Hematopoietic multipotent progenitor cell treated with erythropoietin and hydrocortisone succinate and interleukin-3 and kit ligand, for 4 days (in vitro differentiated cells): ENCODE measurements around the gene KIF5A.
A peak's percentile ranks its signal among the peaks of the same experiment; 100 is the strongest.
"Not testable (repeated sequence)": the region's sequence is repeated elsewhere in the genome, so short reads cannot be mapped to it uniquely, and the experiment has no call there.

Experiments used
- DNase-seq: peaks from one replicate; pipeline ENCODE4 v3.0.0-alpha.2; 2015

Gene KIF5A

GRCh38 chr12:57558864-57559263 is 9.0 kb downstream of the KIF5A start:
- DNase-seq, result no peak

DNA sequence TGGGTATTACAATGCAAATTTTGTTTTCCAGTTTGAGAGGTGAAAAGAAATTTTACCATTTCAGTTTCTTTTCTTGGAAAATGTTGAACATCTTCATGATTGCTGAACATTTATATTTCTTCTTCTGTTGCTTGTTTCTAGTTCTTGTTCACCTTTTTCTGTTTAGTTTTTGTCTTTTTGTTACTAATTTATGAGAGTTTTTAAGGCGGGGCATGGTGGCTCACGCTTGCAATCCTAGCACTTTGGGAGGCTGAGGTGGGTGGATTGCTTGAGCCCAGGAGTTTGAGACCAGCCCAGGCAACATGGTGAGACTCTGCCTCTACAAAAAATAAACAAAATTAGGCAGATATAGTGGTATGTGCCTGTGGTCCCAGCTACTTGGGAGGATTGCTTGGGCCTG is 10.7 kb downstream of the KIF5A start:
- no peak for DNase-seq

DNA sequence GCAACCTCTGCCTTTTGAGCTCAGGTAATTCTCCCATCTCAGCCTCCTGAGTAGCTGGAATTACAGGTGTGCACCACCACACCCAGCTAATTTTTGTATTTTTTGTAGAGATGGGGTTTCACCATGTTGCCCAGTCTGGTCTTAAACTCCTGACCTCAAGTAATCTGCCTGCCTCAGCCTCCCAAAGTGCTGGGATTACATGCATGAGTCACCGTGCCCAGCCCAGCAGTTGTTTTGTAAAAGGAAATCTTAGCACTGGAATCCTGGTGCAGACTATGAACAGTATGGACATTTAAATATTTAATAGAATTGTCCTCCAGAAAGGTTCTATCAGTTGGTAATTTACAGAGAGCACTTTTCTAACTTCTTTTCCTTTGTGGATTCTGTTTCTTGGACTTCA is 11.3 kb downstream of the KIF5A start:
- not testable (repeated sequence) for DNase-seq

- DNase-seq, result peak; percentile 35
These were observed 13.5 kb downstream of the KIF5A start for GRCh38 chr12:57563358-57563757.

GRCh38 chr12:57564178-57564740 is 14.4 kb downstream of the KIF5A start:
- DNase-seq, result no peak

GRCh38 chr12:57568838-57569237 is 19.0 kb downstream of the KIF5A start:
- no peak for DNase-seq

DNA sequence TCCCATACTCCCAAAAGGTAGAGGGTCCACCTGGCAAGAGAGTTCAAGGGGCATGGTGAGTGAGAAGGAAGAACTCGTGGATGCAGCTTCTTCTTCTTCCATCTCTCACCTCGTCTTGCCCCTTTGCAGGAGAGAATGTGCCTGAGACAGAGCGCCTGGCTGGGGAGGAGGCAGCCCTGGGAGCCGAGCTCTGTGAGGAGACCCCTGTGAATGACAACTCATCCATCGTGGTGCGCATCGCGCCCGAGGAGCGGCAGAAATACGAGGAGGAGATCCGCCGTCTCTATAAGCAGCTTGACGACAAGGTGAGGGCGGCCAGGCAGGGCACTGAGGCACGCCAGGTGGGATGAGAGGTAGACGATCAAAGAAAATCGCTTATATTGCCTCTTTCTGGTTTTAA is 20.0 kb downstream of the KIF5A start:
- no peak for DNase-seq

GRCh38 chr12:57570438-57570837 is 20.6 kb downstream of the KIF5A start:
- DNase-seq, result not testable (repeated sequence)

GRCh38 chr12:57571926-57572762 is 22.3 kb downstream of the KIF5A start:
- no peak for DNase-seq

DNA sequence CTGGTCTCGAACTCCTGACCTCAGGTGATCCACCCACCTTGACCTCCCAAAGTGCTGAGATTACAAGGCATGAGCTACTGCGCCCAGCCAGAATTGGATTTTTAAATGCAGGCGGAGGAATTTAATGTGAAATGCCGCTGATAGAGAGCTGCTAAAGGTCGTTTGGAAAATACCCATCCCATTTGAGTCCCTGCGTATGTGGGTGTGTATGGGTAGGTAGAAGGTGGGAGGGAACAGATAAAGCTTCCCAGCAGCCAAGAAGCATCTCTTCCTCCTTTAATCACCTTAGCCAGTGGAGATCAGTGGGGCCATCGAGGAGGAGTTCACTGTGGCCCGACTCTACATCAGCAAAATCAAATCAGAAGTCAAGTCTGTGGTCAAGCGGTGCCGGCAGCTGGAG is 25.0 kb downstream of the KIF5A start:
- DNase-seq, result no peak

DNA sequence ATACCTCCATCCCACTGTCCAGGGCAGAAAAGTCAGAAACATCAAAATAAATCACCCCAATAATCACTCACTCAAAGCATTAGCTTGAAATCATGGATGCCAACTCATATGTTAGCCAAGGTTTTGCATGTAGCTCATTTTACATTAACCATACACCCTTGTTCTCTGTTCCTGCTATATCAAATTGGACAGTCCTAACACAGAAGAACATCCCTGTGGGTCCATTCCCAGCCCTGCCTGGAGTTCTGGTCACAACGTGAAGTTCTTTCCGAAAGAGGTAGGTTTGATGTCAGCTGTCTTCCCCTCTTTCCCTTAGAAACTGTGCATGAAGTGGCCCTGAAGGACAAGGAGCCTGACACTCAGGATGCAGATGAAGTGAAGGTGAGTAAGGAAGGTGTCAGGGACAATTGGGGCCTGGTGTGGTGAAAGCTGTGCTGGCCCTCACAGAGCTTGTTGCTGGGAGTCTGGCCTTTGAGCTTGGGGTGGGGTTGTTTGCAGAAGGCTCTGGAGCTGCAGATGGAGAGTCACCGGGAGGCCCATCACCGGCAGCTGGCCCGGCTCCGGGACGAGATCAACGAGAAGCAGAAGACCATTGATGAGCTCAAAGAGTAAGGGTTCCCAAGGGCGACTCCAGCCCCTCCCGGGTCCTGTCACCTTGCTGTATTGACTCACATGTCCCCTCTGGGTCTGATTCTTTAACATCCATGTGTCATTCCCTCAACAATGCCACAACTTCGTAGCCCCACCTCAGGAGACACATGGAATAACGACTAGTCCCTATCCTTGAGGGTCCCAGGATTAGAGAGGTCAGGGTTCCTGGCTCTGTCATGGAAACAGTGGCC is 26.1 kb downstream of the KIF5A start:
- no peak for DNase-seq

DNA sequence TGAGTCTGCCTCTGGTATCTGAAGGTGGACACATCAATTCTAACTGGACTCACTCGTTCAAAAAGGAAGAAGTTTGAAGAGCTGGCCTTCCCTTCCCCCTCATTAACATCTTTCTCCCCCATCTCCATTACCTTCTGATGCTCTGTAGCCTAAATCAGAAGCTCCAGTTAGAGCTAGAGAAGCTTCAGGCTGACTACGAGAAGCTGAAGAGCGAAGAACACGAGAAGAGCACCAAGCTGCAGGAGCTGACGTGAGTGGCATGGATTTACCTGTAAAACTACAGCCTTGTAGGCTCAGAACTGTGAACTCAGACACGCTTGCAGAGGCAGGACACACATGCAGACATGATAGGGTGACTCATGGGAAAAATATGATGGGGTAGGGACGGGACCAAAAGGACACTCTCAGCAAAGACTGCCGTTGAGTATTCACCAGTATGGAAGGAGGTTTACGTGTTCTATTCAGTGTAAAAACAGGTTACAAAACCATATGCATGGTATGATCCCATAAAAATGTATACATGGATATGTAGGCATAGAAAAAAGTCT is 26.8 kb downstream of the KIF5A start:
- DNase-seq, result no peak

DNA sequence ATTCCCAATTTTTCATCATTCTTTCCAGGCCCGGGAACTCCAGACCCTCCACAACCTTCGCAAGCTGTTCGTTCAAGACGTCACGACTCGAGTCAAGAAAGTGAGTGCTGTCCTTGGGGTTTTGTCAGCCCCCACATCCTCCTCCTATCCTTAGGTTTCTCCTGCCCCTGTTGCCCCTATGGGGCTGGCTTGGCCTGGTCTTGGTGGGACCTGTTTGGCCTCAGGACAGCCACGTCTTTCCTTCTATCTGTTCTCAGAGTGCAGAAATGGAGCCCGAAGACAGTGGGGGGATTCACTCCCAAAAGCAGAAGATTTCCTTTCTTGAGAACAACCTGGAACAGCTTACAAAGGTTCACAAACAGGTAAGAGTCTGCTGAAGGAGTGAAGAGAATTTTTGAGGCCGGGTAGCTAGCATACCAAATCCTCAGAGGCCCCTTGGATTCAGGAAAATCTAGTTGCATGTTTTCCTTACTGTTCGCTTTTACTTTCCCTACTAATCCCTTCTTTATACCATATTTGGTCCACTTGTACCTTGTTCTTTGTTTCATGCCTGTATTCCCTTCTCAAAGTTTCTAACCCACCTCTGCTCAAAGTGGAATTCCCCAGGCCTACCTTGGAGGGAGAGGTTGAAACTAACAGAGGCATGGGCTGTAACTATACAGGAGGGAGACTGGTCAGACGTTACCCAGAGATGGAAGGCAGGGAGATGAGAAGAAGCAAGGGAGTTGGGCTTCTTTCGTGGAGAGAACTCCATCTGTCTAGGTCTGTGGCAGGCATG is 28.3 kb downstream of the KIF5A start:
- DNase-seq, result no peak

DNA sequence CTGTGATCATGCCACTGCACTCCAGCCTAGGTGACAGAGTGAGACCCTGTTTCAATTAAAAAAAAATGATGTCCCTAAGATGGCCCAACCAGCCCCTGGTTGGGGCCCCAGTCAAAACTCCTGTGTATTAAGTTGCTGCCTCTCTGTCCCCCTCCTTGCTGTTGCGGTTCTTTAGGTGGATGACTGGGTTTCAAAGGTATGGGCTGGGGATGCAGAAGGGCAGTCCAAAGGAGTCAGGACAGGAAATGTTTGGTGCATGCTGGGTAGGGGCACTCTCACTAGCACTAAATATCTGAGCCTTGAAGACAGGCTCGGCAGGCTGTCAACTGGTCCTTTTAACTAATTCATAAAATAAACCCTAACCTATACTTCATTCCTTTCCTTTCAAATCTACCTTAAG is 29.2 kb downstream of the KIF5A start:
- no peak for DNase-seq

DNA sequence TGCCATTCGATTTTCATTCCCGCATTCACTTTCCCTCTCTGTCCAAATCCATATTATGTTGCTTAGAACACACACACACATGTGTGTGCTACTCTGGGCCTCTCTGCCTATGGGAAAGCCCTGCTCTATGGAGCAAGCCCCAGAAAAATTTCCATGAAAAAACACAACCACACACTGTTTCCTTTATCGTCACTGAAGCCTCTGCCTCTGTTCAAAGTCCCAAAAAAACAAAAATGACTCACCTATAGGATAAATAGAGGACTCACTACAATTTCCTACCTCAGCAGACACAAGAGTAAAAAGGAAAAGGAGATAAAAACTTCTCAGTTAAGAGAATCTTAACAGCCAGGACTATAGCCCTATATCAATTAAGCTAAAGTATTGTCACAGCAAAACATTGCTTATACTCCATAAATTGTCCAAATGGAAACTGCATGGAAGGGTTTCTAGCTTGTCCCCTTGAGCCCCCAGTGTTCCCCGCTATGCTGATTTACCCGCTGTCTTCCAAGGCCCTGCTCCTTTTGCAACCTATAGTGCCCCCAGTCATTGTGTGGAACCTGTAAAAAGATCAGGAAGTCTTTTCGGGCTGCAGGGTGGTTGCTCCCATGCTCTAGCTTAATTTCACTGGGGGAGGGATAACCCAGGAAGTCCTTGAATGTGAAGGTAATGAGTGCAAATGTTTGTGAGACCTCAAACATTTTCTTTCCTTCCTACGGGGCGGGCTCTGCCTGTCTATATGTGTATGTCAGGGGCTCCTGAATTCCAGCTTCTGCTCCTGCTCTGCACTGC is 30.0 kb downstream of the KIF5A start:
- no peak for DNase-seq

GRCh38 chr12:57580466-57580795 is 30.6 kb downstream of the KIF5A start:
- DNase-seq, result no peak

- DNase-seq, result no peak
These were observed 32.0 kb downstream of the KIF5A start for GRCh38 chr12:57581802-57582201.

DNA sequence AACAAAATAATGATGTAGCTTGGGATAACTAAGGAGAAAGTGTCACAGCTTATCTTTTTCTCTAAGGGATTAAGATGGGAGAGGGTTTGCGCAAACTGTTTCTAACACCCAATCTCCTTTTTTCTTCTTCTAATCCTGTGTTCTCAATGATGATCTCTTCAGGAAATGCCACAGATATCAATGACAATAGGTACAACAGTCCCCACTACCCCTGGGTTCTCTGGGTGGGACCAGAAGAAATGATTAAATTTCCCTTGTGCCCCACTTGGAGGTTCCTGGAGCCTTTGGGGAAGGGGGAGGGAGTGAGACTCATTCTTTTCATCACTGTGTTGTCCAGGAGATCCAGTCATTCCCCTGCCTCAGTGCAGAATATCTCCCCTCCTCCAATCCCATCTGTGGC is 32.6 kb downstream of the KIF5A start:
- DNase-seq, result no peak

DNA sequence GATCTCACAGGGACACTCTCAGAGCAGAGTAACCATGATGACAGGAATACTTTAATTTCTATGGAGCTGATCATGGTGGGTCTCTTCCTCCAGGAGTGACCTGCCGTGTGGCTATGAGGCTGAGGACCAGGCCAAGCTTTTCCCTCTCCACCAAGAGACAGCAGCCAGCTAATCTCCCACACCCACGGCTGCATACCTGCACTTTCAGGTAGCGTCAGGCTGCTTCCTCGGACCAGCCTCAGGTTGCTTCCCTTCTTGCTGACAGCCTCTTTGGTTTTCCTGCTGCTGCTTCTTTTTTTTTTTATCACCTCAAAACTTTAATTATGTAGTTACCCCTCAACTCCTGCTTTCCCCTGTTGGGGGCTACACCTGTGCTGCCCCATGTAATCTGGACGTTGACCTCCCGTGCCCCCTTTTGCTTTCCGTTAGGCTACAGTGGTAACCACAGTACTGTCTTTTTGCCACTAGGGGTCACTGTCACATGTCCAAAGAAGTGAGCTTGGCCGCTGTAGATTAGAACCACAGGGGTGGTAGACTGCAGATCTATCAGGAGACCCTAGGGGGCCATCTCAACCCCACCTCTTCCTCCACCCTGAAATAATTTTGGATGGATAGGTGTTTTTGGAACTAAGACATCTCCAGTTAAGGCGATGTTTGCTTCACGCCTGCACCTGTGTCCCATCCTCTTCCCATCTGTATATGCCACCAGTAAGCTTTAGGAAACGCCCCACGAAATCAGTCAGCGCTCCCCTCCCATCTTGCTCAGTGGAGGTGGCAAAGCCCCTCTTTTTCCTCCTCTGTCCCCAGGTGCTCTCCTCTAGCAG is 33.4 kb downstream of the KIF5A start:
- peak; percentile 95 for DNase-seq

GRCh38 chr12:57584050-57584449 is 34.2 kb downstream of the KIF5A start:
- no peak for DNase-seq

GRCh38 chr12:57584690-57585089 is 34.8 kb downstream of the KIF5A start:
- no peak for DNase-seq
